GM21390 (cell line): ENCODE measurements around the gene ATXN7L1.
A peak's percentile ranks its signal among the peaks of the same experiment; 100 is the strongest.
"Not testable (repeated sequence)": the region's sequence is repeated elsewhere in the genome, so short reads cannot be mapped to it uniquely, and the experiment has no call there.

ENCODE experiments used
- ATAC-seq: cut with Tn5 transposase; IDR thresholded peaks from one replicate; pipeline ENCODE4 v1.9.1; 2021; ENCODE audit not compliant: unreplicated experiment

The ATXN7L1 gene

DNA sequence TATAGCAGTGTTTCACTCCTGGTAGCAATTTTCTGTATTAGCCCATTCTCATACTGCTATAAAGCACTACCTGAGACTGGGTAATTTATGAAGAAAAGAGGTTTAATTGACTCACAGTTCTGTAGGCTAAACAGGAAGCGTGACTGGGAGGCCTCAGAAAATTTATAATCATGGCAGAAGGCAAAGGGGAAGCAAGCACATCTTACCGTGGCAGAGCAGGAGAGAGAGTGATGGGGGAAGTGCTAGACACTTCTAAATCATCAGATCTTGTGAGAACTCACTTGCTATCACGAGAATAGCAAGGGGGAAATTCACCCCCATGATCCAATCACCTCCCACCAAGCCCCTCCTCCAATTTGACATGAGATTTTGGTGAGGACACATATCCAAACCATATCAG, 163.5 kb downstream of the ATXN7L1 start:
- no peak for ATAC-seq

DNA sequence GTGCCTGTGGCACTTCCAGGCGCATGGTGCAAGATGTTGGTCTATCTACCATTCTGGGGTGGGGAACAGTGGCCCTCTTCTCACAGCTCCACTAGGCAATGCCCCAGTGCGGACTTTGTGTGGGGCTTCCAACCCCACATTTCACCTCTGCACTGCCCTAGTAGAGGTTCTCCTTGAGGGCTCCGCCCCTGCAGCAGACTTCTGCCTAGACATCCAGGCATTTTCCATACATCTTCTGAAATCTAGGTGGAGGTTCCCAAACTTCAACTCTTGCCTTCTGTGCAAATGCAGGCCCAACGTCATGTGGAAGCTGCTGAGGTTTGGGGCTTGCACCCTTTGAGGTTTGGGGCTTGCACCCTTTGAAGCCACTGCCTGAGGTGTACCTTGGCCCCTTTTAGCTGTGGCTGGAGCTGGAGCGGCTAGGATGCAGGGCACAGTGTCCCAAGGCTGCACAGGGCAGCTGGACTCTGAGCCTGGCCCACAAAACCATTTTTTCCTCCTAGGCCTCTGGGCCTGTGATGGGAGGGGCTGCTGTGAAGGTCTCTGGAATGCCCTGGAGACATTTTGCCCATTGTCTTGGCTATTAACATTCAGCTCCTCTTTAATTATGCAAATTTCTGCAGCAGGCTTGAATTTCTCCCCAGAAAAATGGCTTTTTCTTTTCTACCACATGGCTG, 164.5 kb downstream of the ATXN7L1 start:
- ATAC-seq: no peak

- not testable (repeated sequence) for ATAC-seq
Observed at GRCh38 chr7:105710720-105711119, 165.7 kb downstream of the ATXN7L1 start.

DNA sequence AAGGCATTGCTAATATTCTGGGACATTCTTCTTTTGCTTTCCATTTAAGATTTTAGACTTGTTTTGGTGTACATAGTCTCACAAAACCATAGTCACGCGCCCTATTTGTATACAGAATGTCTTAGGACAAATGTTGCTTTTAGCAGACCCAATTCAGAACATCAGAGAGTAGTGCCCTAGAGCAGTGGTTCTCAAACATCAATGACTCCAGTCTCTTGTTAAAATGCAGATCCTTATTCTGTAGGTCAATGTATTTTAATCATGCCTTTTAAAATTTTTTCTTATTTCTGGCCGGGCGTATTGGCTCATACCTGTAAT, 167.7 kb downstream of the ATXN7L1 start:
- no peak for ATAC-seq

DNA sequence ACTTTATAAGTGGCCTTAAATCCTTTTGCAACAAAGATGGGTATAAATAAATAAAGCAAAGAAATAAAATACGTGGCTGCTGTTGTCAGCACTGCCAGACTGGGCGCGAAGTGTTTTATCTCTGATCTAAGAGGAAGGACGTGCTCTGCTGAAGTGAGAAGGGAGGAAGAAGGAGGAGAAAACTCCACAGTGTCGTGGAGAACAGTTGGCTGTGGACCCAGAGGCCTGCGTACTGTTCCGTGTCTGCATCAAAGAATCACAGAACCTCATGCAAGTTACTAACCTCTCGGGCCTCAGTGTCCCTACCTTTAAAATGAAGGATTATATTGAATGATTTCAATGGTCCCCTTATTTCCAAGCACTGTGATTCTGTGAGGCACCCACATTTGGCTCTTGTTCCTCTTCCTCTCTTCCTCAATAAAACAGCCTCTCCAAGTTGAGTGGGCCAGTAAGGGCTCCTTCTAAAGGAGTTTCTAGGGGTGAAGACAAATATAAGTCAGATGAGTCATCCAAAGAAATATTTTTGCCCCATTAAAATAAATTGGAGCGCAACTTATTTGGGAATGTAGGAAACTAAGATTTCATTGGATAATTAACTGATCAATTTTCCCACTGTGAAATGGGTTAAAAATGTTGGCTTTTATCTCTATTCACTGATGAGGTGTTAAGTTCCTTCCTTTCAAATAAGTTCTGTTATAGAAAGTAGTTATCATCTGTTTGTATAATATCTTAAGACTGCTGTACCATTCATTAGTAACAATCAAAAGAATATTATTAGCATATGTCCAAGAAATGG, 168.2 kb downstream of the ATXN7L1 start:
- ATAC-seq: no peak

DNA sequence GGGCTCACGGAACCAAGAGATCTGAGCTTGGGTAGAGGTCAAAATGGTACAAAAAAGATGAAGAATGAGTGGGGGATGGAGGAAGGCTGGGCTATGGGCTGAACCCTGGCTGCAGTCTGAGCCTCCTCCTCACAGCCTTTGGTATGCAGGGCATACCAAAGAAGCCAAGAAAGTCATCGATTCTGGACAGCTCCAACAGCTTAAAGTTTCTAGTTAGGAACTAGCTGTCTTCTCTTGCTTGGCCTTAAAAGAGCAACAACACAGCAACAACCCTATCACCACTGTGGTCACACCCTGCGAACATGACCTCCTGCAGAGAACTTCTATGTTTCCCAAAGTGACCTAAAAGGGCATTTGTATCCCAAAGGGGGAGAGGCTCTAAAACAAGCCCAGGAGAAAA, 169.0 kb downstream of the ATXN7L1 start:
- ATAC-seq: no peak

DNA sequence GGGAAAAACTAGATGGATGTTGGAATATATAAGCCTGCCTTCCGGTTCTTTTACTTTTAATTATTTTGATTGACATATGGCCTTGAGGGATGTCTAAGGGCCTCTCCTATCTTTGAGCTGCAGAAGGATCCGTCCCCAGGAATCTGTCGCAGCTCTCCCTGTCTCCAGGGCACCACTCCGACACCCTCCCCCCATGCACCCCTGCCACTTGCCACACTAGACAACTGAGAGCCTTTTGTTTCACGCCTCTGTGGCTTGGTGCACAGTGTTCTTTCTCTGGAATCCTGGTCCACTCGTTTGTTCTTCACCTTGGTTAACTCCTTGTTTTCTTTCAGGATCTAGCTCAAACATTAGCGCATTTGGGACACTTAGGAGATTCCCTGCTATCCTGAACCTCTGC, 171.0 kb downstream of the ATXN7L1 start:
- ATAC-seq: no peak

DNA sequence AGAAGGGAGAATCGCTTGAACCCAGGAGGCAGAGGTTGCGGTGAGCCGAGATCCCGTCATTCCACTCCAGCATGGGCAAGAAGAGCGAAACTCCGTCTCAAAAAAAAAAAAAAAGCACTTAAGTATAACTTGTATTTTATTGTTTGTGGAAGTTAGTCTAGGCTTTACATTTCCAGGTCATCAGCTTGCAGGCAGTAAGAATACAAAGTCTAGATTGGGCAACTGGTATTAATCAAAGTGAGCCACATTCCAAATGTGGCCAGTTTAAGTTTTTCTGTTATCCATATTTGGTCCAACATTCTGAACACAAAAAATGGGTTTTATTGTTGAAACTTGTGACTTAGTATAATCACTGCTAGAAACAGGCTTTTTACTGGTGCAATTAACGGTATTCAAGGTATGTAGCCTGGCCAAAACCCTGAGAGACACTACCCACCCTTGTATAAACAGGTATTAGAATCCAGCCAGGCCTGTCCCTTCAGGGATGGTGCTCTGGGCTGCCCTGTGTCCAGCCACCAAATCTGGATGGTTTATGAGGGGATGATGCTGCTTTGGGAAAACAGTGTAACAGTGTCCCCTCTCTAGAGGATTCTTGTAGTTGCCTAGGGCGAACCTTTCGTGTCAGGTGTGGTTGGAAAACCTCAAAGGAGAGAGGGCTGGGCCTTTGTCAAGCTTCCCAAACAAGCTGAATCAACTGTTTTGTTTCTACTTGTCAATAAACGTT, 173.0 kb downstream of the ATXN7L1 start:
- no peak for ATAC-seq

- no peak for ATAC-seq
Observed at GRCh38 chr7:105699568-105700236, 176.7 kb downstream of the ATXN7L1 start.

GRCh38 chr7:105698531-105698930, 177.9 kb downstream of the ATXN7L1 start:
- no peak for ATAC-seq

GRCh38 chr7:105697753-105698152, 178.6 kb downstream of the ATXN7L1 start:
- ATAC-seq: no peak

GRCh38 chr7:105697169-105697568, 179.2 kb downstream of the ATXN7L1 start:
- ATAC-seq: not testable (repeated sequence)

DNA sequence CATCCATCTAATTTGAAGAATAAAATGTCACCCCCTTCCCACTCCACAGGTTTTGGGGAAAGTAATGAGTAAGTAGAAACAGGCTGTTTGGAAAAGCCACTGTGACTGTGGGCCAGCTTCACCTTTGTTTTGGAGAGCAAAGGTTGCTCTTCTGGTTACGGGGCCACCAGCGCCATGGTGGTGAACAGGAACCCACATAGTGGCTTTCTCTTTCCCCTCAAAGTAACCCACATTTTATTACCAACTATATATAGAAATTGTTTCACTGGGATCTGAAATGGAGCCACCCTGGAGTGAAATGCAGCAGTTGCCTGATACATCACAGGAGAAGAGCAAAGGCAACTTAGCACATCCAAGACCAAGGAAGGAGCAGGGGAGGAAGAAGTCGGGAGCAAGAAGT, 182.8 kb downstream of the ATXN7L1 start:
- ATAC-seq: no peak

DNA sequence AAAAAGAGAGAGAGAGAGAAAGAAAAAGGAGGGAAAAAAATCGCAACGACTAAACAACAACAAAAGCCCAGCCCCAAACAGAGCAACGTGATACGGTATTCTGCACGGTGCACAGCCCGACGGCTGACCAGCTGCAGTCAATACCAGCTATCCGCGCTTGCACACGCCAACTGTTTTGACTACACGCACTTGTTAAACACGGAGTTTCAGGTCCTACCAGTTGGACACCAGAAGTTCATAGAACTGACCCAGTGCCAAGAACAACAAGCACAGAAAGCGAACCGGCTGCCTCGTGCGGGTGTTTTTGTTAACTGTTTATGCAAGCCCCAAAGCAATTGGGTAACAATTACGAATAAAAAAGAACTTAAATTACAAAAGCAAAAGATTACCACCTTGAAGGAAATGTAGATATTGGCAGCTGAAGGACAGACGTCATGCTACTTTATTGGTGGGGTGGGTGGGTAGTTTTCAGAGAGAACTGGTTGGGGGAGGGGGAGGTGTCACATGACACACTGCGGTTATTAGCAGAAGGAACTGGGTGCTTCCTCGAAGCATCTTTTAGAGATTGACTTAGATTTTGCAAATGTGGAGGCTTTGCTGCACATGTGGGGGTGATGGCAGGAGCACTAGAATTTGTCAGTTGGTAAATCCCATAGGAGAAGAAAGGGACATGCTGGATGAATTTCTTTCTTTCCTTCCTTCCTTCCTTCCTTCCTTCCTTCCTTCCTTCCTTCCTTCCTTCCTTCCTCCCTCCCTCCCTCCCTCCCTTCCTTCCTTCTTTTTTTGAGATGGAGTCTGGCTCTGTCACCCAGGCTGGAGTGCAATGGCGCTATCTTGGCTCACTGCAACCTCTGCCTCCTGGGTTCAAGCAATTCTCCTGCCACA, 184.5 kb downstream of the ATXN7L1 start:
- ATAC-seq: peak; percentile 58

- peak; percentile 40 for ATAC-seq
Observed at GRCh38 chr7:105691082-105691679, 185.2 kb downstream of the ATXN7L1 start.

GRCh38 chr7:105690325-105690945, 186.0 kb downstream of the ATXN7L1 start:
- no peak for ATAC-seq

DNA sequence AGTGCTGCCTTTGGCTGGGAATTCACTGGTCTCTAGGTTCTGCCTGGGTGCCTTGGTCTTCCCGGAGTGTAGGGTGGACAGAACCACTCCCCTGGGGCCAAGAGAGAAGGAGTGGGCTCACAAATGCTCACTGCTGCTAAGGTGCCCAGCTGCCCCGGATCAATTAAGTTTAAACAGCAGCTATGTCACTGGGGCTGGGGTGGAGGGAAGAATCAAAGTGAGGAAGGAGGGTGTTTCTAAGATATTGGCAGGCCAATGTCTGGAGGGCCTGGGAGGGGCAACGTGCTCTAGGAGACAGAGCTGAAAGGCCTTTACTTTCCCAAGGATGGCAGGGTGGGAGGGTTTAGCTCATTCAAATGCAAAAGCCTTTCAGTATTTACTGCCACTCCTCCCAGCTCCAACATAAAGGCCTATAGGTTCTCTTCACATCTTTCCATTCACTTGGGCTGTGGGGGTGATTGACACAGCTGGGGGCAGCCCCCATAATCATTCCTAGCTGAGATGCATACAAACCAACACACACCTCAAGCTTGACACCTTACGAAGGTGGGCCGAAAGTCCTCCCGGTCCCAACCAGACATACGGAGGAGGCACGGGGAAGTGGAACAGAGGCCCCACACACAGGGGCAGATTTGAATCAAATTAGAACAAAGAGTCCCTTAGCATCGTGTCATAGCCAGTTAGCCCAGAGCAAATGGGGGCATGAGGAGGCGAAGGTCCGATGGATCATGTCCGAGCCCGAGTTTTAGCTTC, 187.2 kb downstream of the ATXN7L1 start:
- ATAC-seq: no peak

- no peak for ATAC-seq
Observed at GRCh38 chr7:105688617-105689016, 187.8 kb downstream of the ATXN7L1 start.

- ATAC-seq: no peak
Observed at GRCh38 chr7:105685161-105685560, 191.2 kb downstream of the ATXN7L1 start.
